K562 (cell line): ENCODE measurements around the gene LTO1. TPM values are rescaled to one million over a fixed set of nuclear protein-coding genes. Genes with fewer than 3 reads are reported as not detected.

ENCODE experiments used
- PHF8 ChIP-seq: fragments of 200-600 bp; sonication (generic); IDR thresholded peaks from 2 replicates; pipeline ENCODE4 v1.6.1; 2012; ENCODE audit warnings: mixed run types, mild to moderate bottlenecking, inconsistent platforms, low read length, moderate library complexity, borderline replicate concordance
- ZBTB40 ChIP-seq, 2 experiments: fragments of 450-650 bp in 1 of 2; sonication (generic) in 1 of 2; formaldehyde crosslinking in 1 of 2; IDR thresholded peaks; 2 replicates each; pipeline versions ENCODE4 v1.7.1 to v1.9.0; 2016 to 2022; ENCODE audit warnings: inconsistent platforms in 1 of 2, mild to moderate bottlenecking in 1 of 2, missing genetic modification reagents in 1 of 2
- ZFP30 ChIP-seq: fragments of 250-450 bp; sonication (Bioruptor Pico); IDR thresholded peaks from 2 replicates; pipeline ENCODE4 v1.8.0; 2022; ENCODE audit warnings: moderate library complexity, mild to moderate bottlenecking, inconsistent platforms, borderline replicate concordance
- polyA plus RNA-seq, 8 experiments: library from polyadenylated mRNA; depleted of rRNA in 4 of 8; stranded (reverse) in 5 of 8; unstranded in 3 of 8; fragments of >200 nt; fragmentation: Nextera tagmentation in 2 of 8; fragmentation: Illumina TruSeq in 1 of 8; extraction: Ambion mirVana in 2 of 8; extraction: Trizol in 1 of 8; gene quantifications; 2 replicates each; pipeline versions ENCODE4 v1.2.1 to v1.2.3, GENCODE V29; 2011 to 2014; ENCODE audit warnings: inconsistent platforms in 1 of 8, missing spikeins in 1 of 8
- total RNA-seq, 7 experiments: library from RNA; depleted of rRNA in 6 of 7; stranded (reverse); fragments of >200 nt in 6 of 7; fragmentation: Illumina TruSeq in 2 of 7; extraction: Trizol in 2 of 7; gene quantifications; 2 replicates each; pipeline versions ENCODE4 v1.2.1 to v1.2.3, GENCODE V29; 2011 to 2021; ENCODE audit warnings: low replicate concordance in 1 of 7
- TF ChIP-seq, protein P1 (sequence below): sonication (generic); formaldehyde crosslinking; IDR thresholded peaks from 2 replicates; pipeline ENCODE4 v1.8.1; 2023; ENCODE audit warnings: mild to moderate bottlenecking, missing genetic modification reagents
- TF ChIP-seq, protein P2 (sequence below): fragments of 450-650 bp; conservative IDR thresholded peaks from 2 replicates; pipeline ENCODE4 v1.6.1; 2016; ENCODE audit warnings: missing genetic modification characterization, low read depth, mild to moderate bottlenecking, missing compliant biosample characterization, moderate library complexity
- TF ChIP-seq, protein P3 (sequence below): fragments of 450-650 bp; IDR thresholded peaks from 2 replicates; pipeline ENCODE4 v1.6.1; 2016; ENCODE audit warnings: borderline replicate concordance

Gene LTO1
- total and polyA plus RNA-seq, 9 of the 15 experiments (the other 6 are each of a cell fraction or from before 2014, with no cell fraction given) = 2.6 to 43.4 (median 19.1) TPM

DNA sequence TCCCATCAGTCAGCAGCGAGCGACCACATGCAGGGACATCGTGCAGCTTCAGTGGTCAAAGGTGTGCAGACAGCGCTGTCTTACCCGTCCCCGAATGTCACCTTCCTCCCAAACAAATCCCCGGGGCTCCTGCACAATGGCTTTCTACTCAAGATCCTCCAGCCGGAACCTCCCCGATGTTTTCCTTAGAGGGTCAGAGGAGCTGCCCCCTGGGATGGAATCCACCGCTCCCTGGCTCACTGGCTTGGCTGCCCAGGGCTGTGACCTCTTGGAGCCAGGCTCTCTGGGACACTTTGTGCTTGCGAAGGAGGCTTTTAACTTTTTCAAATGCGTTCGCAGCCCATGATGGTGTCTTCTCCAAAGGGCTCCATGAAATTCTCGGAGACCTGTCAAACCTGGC lies 46.0 kb upstream of the LTO1 start (continued):
- TF ChIP-seq, protein P1, sequence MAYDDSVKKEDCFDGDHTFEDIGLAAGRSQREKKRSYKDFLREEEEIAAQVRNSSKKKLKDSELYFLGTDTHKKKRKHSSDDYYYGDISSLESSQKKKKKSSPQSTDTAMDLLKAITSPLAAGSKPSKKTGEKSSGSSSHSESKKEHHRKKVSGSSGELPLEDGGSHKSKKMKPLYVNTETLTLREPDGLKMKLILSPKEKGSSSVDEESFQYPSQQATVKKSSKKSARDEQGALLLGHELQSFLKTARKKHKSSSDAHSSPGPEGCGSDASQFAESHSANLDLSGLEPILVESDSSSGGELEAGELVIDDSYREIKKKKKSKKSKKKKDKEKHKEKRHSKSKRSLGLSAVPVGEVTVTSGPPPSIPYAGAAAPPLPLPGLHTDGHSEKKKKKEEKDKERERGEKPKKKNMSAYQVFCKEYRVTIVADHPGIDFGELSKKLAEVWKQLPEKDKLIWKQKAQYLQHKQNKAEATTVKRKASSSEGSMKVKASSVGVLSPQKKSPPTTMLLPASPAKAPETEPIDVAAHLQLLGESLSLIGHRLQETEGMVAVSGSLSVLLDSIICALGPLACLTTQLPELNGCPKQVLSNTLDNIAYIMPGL (CRISPR knock-in tag) = no peak
- TF ChIP-seq, protein P2, sequence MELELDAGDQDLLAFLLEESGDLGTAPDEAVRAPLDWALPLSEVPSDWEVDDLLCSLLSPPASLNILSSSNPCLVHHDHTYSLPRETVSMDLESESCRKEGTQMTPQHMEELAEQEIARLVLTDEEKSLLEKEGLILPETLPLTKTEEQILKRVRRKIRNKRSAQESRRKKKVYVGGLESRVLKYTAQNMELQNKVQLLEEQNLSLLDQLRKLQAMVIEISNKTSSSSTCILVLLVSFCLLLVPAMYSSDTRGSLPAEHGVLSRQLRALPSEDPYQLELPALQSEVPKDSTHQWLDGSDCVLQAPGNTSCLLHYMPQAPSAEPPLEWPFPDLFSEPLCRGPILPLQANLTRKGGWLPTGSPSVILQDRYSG (tag) = no peak
- TF ChIP-seq PHF8 = no peak
- TF ChIP-seq ZBTB40 (IDR thresholded peaks at IDR 0.05) = no peak
- TF ChIP-seq ZBTB40 (CRISPR knock-in tag; IDR thresholded peaks at IDR 0.05) = no peak
- TF ChIP-seq, protein P3, sequence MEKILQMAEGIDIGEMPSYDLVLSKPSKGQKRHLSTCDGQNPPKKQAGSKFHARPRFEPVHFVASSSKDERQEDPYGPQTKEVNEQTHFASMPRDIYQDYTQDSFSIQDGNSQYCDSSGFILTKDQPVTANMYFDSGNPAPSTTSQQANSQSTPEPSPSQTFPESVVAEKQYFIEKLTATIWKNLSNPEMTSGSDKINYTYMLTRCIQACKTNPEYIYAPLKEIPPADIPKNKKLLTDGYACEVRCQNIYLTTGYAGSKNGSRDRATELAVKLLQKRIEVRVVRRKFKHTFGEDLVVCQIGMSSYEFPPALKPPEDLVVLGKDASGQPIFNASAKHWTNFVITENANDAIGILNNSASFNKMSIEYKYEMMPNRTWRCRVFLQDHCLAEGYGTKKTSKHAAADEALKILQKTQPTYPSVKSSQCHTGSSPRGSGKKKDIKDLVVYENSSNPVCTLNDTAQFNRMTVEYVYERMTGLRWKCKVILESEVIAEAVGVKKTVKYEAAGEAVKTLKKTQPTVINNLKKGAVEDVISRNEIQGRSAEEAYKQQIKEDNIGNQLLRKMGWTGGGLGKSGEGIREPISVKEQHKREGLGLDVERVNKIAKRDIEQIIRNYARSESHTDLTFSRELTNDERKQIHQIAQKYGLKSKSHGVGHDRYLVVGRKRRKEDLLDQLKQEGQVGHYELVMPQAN = no peak
- no peak for TF ChIP-seq ZFP30 (CRISPR knock-in tag)
